GM23338 (cell line): Measurements from ENCODE around the gene SNX10.

ENCODE experiments used
- CTCF ChIP-seq, 2 experiments: fragments of 200-600 bp in 1 of 2; sonication (generic) in 1 of 2; conservative IDR thresholded peaks; 2 replicates each; pipeline versions ENCODE4 v1.5.1 to v1.6.1; 2016 to 2017; ENCODE audit warnings: antibody characterized with exemption in 2 of 2, low read depth in 2 of 2, mild to moderate bottlenecking in 2 of 2, moderate library complexity in 1 of 2
- EZH2 ChIP-seq: fragments of 200-600 bp; sonication (generic); IDR thresholded peaks from one replicate; pipeline ENCODE4 v1.8.0; 2017; ENCODE audit warnings: antibody characterized with exemption, mild to moderate bottlenecking, low read depth; ENCODE audit not compliant: unreplicated experiment
- POLR2AphosphoS5 ChIP-seq: IDR thresholded peaks from 2 replicates; pipeline ENCODE4 v1.6.1; 2016; ENCODE audit warnings: antibody characterized with exemption, low read depth

DNA sequence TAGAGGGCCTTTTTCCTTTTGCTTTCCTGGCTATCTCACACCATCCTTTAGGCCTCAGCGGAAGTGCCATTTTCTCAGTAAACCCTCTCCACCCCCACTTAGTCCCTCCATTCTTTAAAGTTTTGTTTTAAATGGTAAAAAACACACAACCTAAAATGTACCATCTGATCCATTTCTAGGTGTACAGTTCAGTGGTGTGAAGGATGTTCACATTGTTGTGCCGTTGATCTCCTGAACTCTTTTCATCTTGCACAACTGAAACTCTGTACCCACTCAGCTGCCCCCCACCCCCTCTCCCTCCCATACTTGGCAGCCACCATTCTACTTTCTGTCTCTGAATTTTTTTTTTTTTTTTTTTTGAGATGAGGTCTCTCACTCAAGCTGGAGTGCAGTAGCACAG lies 52.2 kb downstream of the SNX10 start:
- TF ChIP-seq CTCF (conservative IDR thresholded peaks at IDR 0.05; ENCODE audit: low read depth in 2 of 2) (no peak), EZH2 (no peak), POLR2AphosphoS5 (no peak)
